GM23248 (cell line): Measurements from ENCODE around the gene SLIT3. TPM values are rescaled to one million over a fixed set of nuclear protein-coding genes. Genes with fewer than 3 reads are reported as not detected.

Source experiments
- DNase-seq: peaks from one replicate; pipeline ENCODE4 v3.0.0-alpha.2; 2015
- H2AFZ ChIP-seq: fragments of 200-600 bp; sonication (generic); 2 replicates; pipeline ENCODE4 v1.6.1; 2016; ENCODE audit warnings: antibody characterized with exemption
- H3F3A ChIP-seq: fragments of 200-600 bp; sonication (generic); 2 replicates; pipeline ENCODE4 v1.6.1; 2016; ENCODE audit warnings: mild to moderate bottlenecking, antibody characterized with exemption, mixed run types; ENCODE audit not compliant: insufficient read depth
- H3K27ac ChIP-seq: fragments of 200-600 bp; sonication (generic); 2 replicates; pipeline ENCODE4 v1.5.1; 2016; ENCODE audit warnings: mild to moderate bottlenecking
- H3K27me3 ChIP-seq: fragments of 200-600 bp; sonication (generic); replicated peaks from 2 replicates; pipeline ENCODE4 v1.6.1; 2016; ENCODE audit warnings: mild to moderate bottlenecking; ENCODE audit not compliant: insufficient read depth
- H3K36me3 ChIP-seq: fragments of 200-600 bp; sonication (generic); 2 replicates; pipeline ENCODE4 v1.6.1; 2016; ENCODE audit warnings: low read depth, mild to moderate bottlenecking
- H3K4me1 ChIP-seq: fragments of 200-600 bp; sonication (generic); 2 replicates; pipeline ENCODE4 v1.6.1; 2016; ENCODE audit warnings: mild to moderate bottlenecking; ENCODE audit not compliant: insufficient read depth
- H3K4me2 ChIP-seq: fragments of 200-600 bp; sonication (generic); one replicate; pipeline ENCODE4 v1.6.1; 2016; ENCODE audit warnings: mild to moderate bottlenecking; ENCODE audit not compliant: unreplicated experiment
- H3K4me3 ChIP-seq: fragments of 200-600 bp; sonication (generic); 2 replicates; pipeline ENCODE4 v1.5.1; 2016; ENCODE audit warnings: mild to moderate bottlenecking
- H3K79me2 ChIP-seq: fragments of 200-600 bp; sonication (generic); 2 replicates; pipeline ENCODE4 v1.6.1; 2016; ENCODE audit warnings: mild to moderate bottlenecking; ENCODE audit not compliant: insufficient read depth
- H3K9ac ChIP-seq: fragments of 200-600 bp; sonication (generic); 2 replicates; pipeline ENCODE4 v1.6.1; 2016; ENCODE audit warnings: mild to moderate bottlenecking
- H3K9me2 ChIP-seq: fragments of 200-600 bp; sonication (generic); 2 replicates; pipeline ENCODE4 v1.6.1; 2016; ENCODE audit warnings: mixed run types, mild to moderate bottlenecking, moderate library complexity; ENCODE audit not compliant: insufficient read depth
- H3K9me3 ChIP-seq: fragments of 200-600 bp; sonication (generic); one replicate; pipeline ENCODE4 v1.6.1; 2017; ENCODE audit warnings: low read depth
- H4K20me1 ChIP-seq: fragments of 200-600 bp; sonication (generic); 2 replicates; pipeline ENCODE4 v1.6.0; 2016; ENCODE audit not compliant: insufficient read depth
- EZH2 ChIP-seq: fragments of 200-600 bp; sonication (generic); IDR thresholded peaks from 2 replicates; pipeline ENCODE4 v1.6.1; 2018; ENCODE audit warnings: antibody characterized with exemption, mild to moderate bottlenecking; ENCODE audit not compliant: insufficient read depth, poor library complexity, severe bottlenecking
- EZH2phosphoT487 ChIP-seq: fragments of 200-600 bp; sonication (generic); IDR thresholded peaks from 2 replicates; pipeline ENCODE4 v1.6.1; 2018; ENCODE audit warnings: antibody characterized with exemption, moderate library complexity, mild to moderate bottlenecking, low read depth; ENCODE audit not compliant: insufficient read depth
- WGBS, 2 experiments: methylation state at CpG; one replicate each; pipeline ENCODE4 v1.1.6; 2015 to 2017; ENCODE audit warnings: low lambda C conversion rate in 2 of 2, low coverage in 1 of 2; ENCODE audit errors: missing lambda C conversion rate in 2 of 2; 5-methylcytosine and 5-hydroxymethylcytosine counted together
- in situ Hi-C: fragments of 300-500 bp; cut with MboI; formaldehyde crosslinking; loops from 2 replicates; pipeline ENCODE4 v1.15.0; 2020
- polyA plus RNA-seq: library from polyadenylated mRNA; unstranded; fragments of >200 nt; fragmentation: Nextera tagmentation; extraction: Ambion mirVana; gene quantifications from 2 replicates; pipeline ENCODE4 v1.2.1, GENCODE V29; 2016
- total RNA-seq: library from RNA; depleted of rRNA; stranded (reverse); fragments of >200 nt; shearing (Covaris generic); gene quantifications from 2 replicates; pipeline ENCODE4 v1.2.3, GENCODE V29; 2014

Gene SLIT3
- total and polyA plus RNA-seq, 2 experiments from 2014 or later: 61.9 to 100 TPM

- no peak overlapping the region for H3K27ac ChIP-seq
- TF ChIP-seq EZH2phosphoT487: no peak
- TF ChIP-seq EZH2: no peak
- no peaks in the 10 kb centered on the region for H3K27me3 ChIP-seq
- H3K4me3 ChIP-seq: no peak overlapping the region
- in situ Hi-C loops: no loop called here
- 0 out of 2 replicates have a peak, but pooled peaks cover 5% of the 10 kb centered on the region for H3K4me1 ChIP-seq
- no peak overlapping the region for H2AFZ ChIP-seq
- peaks cover 3% of the 10 kb centered on the region for H3K79me2 ChIP-seq
- H3K4me2 ChIP-seq: no peak overlapping the region
- H3K9me2 ChIP-seq: no peaks in the 10 kb centered on the region
- H3F3A ChIP-seq: no peaks in the 10 kb centered on the region
- no peaks in the 10 kb centered on the region for H3K9me3 ChIP-seq
- H3K36me3 ChIP-seq: no peaks in the 10 kb centered on the region
- no peak for DNase-seq
- WGBS, 2 experiments: 70 to 73% methylated on average over 8 to 9 of the region's 9 CpGs
- no peak overlapping the region for H3K9ac ChIP-seq
- no peaks in the 10 kb centered on the region for H4K20me1 ChIP-seq
Observed at GRCh38 chr5:169081000-169081724, 219.8 kb downstream of the SLIT3 start.

GRCh38 chr5:169080448-169080911 lies 220.5 kb downstream of the SLIT3 start:
- TF ChIP-seq EZH2phosphoT487 (no peak), EZH2 (no peak)
- Histone ChIP-seq H3K9me2 (no peaks in the 10 kb centered on the region), H3K27ac (no peak overlapping the region), H3K79me2 (peaks cover 3% of the 10 kb centered on the region; the same call in 1 of the 2 replicates), H3K4me3 (no peak overlapping the region), H2AFZ (no peak overlapping the region), H3K9ac (no peak overlapping the region), H3K4me2 (no peak overlapping the region), H3K4me1 (0 out of 2 replicates have a peak, but pooled peaks cover 5% of the 10 kb centered on the region), H3K36me3 (no peaks in the 10 kb centered on the region), H3K9me3 (no peaks in the 10 kb centered on the region), H3F3A (no peaks in the 10 kb centered on the region), H4K20me1 (no peaks in the 10 kb centered on the region), H3K27me3 (no peaks in the 10 kb centered on the region)
- 79 to 81% methylated on average over 6 of the region's 6 CpGs for WGBS, 2 experiments
- in situ Hi-C loops: no loop called here
- no peak for DNase-seq

GRCh38 chr5:169079697-169080096 lies 221.2 kb downstream of the SLIT3 start:
- Histone ChIP-seq H3K4me1 (0 out of 2 replicates have a peak, but pooled peaks cover 11% of the 10 kb centered on the region), H2AFZ (no peak overlapping the region), H3K27ac (no peak overlapping the region), H3F3A (no peaks in the 10 kb centered on the region), H3K27me3 (no peaks in the 10 kb centered on the region), H3K4me3 (no peak overlapping the region), H4K20me1 (no peaks in the 10 kb centered on the region), H3K9me2 (no peaks in the 10 kb centered on the region), H3K4me2 (no peak overlapping the region), H3K9me3 (no peaks in the 10 kb centered on the region), H3K79me2 (peaks cover 3% of the 10 kb centered on the region; the same call in 1 of the 2 replicates), H3K9ac (no peak overlapping the region), H3K36me3 (no peaks in the 10 kb centered on the region)
- in situ Hi-C loops: no loop called here
- no peak for DNase-seq
- TF ChIP-seq EZH2phosphoT487: no peak
- TF ChIP-seq EZH2: no peak
- 86 to 90% methylated on average over 2 of the region's 2 CpGs for WGBS, 2 experiments

- in situ Hi-C loops: no loop called here
- Histone ChIP-seq H3K4me2 (no peak overlapping the region), H3K4me1 (0 out of 2 replicates have a peak, but pooled peaks cover 11% of the 10 kb centered on the region), H3K79me2 (no peaks in the 10 kb centered on the region), H3K9me2 (no peaks in the 10 kb centered on the region), H3K9me3 (no peaks in the 10 kb centered on the region), H3F3A (no peaks in the 10 kb centered on the region), H3K9ac (no peak overlapping the region), H3K27me3 (no peaks in the 10 kb centered on the region), H3K27ac (no peak overlapping the region), H2AFZ (no peak overlapping the region), H3K4me3 (no peak overlapping the region), H3K36me3 (0 out of 2 replicates have a peak, but pooled peaks cover 3% of the 10 kb centered on the region), H4K20me1 (no peaks in the 10 kb centered on the region)
- WGBS, 2 experiments: 45 to 47% methylated on average over 3 of the region's 3 CpGs
- TF ChIP-seq EZH2phosphoT487 (no peak), EZH2 (no peak)
- DNase-seq: no peak
Observed at GRCh38 chr5:169074839-169075238, 226.1 kb downstream of the SLIT3 start.
